Hepatocyte (in vitro differentiated cells): Measurements from ENCODE around the gene NCBP3.

Experiments
- EZH2 ChIP-seq: fragments of 200-600 bp; sonication (generic); IDR thresholded peaks from 2 replicates; pipeline ENCODE4 v1.6.1; 2016; ENCODE audit warnings: antibody characterized with exemption, mild to moderate bottlenecking, borderline replicate concordance
- TF ChIP-seq, protein P1 (sequence below): fragments of 200-600 bp; sonication (generic); IDR thresholded peaks from 2 replicates; pipeline ENCODE4 v1.5.1; 2016; ENCODE audit warnings: antibody characterized with exemption, mild to moderate bottlenecking; ENCODE audit not compliant: poor library complexity

DNA sequence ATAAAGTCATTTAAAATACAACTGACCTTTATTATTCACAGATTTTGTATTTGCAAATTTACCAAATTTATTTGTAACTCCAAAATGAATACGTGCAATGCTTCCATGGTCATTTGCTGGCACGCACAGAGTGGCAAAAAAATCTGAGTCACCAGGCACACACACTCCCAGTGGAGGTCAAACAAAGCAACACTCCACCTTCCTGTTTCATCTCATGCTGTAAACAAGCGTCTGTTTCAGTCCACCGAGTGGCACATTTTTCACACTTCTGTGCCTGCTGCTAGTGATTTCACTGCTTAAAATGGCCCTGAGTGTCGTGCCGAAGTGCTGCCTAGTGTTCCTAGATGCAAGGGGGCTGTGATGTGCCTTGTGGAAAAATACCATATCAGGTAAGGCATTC, 27.3 kb downstream of the NCBP3 start:
- TF ChIP-seq, protein P1, sequence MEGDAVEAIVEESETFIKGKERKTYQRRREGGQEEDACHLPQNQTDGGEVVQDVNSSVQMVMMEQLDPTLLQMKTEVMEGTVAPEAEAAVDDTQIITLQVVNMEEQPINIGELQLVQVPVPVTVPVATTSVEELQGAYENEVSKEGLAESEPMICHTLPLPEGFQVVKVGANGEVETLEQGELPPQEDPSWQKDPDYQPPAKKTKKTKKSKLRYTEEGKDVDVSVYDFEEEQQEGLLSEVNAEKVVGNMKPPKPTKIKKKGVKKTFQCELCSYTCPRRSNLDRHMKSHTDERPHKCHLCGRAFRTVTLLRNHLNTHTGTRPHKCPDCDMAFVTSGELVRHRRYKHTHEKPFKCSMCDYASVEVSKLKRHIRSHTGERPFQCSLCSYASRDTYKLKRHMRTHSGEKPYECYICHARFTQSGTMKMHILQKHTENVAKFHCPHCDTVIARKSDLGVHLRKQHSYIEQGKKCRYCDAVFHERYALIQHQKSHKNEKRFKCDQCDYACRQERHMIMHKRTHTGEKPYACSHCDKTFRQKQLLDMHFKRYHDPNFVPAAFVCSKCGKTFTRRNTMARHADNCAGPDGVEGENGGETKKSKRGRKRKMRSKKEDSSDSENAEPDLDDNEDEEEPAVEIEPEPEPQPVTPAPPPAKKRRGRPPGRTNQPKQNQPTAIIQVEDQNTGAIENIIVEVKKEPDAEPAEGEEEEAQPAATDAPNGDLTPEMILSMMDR = no peak
- no peak for TF ChIP-seq EZH2
